Measurements from ENCODE around the gene SERPINF2.
"Not testable (repeated sequence)": the region's sequence is repeated elsewhere in the genome, so short reads cannot be mapped to it uniquely, and the experiment has no call there.

The SERPINF2 gene

DNA sequence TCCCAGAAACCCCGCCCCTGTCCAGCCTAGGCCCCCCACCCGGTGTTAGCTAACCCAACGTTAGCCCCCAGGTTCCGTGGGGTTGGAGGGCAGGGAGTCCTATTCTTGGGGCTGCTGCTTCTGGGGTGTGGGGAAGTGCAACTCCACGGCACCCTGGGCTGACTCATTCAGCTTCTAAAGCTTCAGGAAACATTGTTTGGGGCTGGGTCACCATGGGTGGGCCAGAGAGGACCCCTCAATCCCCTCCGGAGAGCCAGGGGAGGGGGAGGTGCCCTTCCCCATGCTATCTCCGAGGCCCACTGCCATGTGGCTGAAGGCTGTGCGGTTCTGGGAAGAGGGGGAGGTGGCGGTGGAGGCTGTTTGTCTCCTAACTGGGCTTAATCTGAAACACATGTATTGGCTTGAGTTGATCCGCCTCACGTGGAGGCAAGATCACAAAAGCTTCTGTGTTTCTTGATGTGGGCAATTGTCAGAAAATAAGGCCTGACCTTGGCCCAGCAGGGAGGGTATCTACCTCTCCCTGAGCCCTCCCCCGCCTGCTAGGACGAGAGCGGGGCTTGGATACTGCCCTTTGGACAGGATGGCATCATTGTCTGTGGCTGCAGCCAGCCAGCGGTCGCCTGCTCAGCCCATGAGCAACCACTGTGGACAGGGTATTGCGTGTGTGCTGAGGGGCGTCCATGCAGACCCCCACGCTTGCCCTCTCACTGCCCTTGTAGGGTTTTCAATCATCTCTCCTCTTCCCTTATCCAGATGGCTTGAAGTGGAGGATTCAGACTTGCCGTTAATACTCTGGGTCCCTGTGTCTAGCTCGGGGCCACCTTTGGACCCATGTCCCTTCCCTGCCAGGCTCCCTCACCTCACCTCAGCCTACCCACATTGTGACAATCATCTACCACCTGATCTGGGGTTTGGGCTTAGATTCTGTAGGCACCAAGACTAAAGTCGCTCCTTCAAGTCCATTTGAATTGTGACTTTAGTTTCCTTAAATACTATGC is 20.5 kb downstream of the SERPINF2 start:
- DNase-seq = peak in 1 of 2 experiments; percentile 36

DNA sequence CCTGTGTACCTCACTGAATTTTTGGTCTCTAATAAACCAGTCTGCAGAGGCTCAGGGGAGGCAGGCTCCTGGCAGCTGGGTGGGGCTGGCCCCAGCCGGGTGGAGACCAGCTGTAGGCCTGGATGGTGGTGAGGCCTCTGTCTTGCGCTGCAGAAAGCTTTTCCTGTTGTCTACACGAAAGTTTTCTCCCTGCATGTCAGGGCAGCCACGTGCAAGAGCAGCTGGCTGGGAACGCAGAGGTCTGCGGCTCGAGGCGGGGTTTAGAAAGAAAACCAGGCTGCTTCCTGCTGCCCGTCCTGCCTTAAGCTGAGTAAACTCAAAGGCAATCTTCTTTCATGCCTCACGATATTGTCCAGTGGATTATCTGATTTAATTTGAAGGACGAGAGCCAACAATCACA is 21.6 kb downstream of the SERPINF2 start:
- DNase-seq = no peak

DNA sequence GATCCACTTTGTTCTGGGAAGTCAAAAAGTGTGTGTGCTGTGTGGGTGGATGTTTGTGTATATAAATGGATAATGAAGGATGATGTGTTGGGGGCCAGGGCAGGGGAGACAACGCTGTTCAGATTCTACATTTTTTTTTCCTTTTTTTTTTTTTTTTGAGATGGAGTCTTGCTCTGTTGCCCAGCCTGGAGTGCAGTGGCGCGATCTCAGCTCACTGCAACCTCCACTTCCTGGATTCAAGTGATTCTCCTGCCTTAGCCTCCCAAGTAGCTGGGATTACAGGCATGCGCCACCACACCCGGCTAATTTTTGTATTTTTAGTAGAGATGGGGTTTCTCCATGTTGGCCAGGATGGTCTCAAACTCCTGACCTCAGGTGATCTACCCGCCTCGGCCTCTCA is 22.0 kb downstream of the SERPINF2 start:
- not testable (repeated sequence) for DNase-seq

DNA sequence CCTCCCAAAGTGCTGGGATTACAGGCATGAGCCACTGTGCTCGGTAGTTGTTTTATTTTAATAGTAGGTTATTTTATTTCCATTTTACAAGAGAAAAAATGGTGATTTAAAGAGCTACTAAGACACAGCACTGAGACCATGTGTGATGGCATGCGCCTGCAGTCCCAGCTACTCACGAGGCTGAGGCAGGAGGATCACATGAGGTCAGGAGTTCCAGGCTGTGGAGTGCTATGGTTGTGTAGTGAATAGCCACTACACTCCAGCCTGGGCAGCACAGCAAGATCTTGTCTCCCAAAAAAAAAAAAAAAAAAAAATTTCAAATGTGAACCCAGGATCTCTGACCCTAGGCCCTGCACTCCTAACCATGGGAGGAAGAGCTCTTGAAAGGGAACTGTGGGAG is 22.9 kb downstream of the SERPINF2 start:
- DNase-seq = no peak

DNA sequence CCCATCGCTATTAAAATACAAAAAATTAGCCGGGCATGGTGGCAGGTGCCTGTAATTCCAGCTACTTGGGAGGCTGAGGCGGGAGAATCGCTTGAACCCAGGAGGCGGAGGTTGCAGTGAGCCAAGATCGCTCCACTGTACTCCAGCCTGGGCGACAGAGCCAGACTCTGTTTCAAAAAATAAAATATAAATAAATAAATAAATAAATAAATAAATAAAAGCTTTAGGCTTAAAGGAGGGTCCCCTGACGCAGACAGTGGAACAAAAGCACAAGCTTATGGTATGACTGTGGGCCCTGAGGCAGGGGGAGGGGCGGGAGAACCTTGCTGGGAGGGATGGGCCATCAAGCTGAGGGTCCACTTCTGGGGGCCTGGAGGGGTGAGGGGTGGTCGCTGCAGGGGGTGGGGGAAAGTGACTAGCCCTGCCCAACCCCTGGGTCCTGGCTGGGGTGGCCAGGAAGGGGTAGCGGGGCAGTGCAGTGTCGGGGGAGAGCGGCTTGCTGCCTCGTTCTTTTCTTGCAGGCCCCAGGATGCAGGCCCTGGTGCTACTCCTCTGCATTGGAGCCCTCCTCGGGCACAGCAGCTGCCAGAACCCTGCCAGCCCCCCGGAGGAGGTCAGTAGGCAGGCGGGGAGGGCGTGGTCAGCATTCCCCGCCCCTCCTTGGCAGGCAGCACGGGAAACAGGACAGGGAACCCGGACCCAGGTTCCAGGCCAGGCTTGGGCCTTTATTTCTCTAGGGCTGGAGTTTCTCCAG is 23.9 kb downstream of the SERPINF2 start:
- no peak for DNase-seq

GRCh38 chr17:1767358-1767757 is 24.7 kb downstream of the SERPINF2 start:
- DNase-seq = no peak

DNA sequence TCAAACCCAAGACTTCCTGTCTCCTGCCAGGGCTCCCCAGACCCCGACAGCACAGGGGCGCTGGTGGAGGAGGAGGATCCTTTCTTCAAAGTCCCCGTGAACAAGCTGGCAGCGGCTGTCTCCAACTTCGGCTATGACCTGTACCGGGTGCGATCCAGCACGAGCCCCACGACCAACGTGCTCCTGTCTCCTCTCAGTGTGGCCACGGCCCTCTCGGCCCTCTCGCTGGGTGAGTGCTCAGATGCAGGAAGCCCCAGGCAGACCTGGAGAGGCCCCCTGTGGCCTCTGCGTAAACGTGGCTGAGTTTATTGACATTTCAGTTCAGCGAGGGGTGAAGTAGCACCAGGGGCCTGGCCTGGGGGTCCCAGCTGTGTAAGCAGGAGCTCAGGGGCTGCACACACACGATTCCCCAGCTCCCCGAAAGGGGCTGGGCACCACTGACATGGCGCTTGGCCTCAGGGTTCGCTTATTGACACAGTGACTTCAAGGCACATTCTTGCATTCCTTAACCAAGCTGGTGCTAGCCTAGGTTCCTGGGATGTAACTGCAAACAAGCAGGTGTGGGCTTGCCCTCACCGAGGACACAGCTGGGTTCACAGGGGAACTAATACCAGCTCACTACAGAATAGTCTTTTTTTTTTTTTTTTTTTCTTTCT is 27.3 kb downstream of the SERPINF2 start:
- no peak for DNase-seq

DNA sequence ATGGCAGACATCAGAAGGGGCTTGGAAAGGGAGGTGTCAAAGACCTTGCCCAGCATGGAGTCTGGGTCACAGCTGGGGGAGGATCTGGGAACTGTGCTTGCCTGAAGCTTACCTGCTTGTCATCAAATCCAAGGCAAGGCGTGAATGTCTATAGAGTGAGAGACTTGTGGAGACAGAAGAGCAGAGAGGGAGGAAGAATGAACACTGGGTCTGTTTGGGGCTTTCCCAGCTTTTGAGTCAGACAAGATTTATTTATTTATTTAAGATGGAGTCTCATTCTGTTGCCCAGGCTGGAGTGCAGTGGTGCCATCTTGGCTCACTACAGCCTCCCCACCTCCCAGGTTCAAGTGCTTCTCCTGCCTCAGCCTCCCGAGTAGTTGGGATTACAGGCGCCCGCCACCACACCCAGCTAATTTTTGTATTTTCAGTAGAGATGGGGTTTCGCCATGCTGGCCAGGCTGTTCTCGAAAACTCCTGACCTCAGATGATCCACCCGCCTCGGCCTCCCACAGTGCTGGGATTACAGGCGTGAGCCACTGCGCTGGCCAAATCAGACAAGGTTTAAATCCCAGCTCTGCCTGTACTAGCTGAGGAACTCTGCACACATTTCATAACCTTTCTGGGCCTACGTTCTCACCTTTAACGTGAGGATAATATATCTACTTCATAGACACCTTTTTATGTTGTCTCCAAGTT is 30.5 kb downstream of the SERPINF2 start:
- not testable (repeated sequence) for DNase-seq

- DNase-seq = no peak
Observed at GRCh38 chr17:1773696-1774181, 31.1 kb downstream of the SERPINF2 start.

DNA sequence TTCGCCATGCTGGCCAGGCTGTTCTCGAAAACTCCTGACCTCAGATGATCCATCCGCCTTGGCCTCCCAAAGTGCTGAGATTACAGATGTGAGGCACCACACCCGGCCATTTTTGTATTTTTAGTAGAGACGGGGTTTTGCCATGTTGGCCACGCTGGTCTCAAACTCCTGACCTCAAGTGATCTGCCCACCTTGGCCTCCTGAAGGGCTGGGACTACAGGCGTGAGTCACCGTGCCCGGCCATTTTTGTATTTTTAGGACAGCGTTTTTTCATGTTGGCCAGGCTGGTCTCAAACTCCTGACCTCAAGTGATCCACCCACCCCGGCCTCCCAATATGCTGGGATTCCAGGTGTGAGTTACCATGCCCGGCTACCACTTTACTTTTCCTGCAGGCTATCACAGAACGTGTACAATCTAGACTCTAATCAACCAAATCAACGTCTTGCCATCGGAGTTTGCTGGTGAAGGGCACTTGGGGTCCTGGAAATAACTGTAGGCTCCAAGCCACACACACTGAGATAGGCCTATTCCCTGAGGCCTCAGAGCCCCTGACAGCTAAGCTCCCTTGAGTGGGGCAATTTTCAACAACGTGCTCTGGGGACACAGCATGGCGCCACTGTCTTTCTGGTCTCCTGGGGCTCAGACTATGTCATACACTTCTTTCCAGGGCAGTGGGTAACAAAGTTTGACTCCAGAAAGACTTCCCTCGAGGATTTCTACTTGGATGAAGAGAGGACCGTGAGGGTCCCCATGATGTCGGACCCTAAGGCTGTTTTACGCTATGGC is 31.9 kb downstream of the SERPINF2 start:
- no peak for DNase-seq

DNA sequence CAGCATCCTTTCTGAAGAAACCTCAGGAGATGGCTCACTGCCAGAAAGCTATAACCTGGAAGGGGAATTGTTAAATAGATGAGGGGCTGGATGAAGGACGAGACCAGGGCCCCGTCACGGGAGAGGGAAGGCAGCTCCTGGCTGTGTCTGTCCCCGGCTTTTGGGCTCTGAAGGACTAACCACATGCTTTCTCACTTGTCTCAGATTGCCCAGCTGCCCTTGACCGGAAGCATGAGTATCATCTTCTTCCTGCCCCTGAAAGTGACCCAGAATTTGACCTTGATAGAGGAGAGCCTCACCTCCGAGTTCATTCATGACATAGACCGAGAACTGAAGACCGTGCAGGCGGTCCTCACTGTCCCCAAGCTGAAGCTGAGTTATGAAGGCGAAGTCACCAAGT is 33.7 kb downstream of the SERPINF2 start:
- no peak for DNase-seq

GRCh38 chr17:1776857-1777256 is 34.2 kb downstream of the SERPINF2 start:
- no peak for DNase-seq

DNA sequence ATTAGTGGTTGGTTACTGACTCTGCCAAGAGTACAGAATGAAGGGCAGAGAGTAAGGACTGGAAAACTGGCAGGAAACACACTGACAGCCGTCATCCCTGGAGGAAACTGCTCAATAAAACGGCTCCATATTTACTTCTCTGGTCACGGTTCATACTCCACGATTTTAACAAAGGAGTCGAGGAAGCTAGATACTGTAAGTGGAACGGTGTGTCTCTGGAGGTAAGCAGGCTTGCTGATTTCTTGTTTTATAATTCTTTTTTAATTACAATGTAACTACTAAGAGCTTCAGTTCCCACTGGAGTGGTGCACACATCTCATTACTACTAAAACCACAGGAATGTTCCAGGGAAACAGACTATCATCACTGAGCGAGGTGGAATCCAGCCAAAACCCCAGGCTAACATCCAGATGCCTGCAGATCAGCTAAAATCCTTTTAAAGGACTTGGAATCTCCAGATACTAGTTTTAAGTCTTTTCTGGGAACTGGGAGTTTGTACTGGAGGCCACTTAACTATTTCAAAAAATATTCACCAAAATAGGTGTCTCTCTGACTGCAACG is 37.0 kb downstream of the SERPINF2 start:
- DNase-seq = no peak

- no peak for DNase-seq
Observed at GRCh38 chr17:1782171-1782567, 39.5 kb downstream of the SERPINF2 start.

DNA sequence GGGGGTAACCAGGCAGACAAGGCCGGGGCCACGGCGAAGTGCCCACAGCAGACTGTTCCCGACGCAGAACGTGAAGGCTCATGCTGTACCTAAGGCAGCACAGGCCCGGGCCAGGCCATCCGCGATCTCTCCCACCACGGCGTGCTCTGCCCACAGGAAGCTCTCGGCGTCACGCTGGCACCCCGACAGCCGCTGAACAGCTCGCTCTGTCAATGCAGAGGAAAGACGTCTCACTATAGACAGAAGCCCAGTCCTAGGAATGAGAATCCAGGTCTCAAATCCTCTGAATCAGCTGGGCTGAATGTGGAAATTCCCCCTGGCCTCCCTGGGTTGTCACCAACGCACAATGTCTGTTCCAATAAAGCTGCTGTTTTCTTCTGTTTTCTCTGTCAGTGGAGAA is 40.6 kb downstream of the SERPINF2 start:
- no peak for DNase-seq

DNA sequence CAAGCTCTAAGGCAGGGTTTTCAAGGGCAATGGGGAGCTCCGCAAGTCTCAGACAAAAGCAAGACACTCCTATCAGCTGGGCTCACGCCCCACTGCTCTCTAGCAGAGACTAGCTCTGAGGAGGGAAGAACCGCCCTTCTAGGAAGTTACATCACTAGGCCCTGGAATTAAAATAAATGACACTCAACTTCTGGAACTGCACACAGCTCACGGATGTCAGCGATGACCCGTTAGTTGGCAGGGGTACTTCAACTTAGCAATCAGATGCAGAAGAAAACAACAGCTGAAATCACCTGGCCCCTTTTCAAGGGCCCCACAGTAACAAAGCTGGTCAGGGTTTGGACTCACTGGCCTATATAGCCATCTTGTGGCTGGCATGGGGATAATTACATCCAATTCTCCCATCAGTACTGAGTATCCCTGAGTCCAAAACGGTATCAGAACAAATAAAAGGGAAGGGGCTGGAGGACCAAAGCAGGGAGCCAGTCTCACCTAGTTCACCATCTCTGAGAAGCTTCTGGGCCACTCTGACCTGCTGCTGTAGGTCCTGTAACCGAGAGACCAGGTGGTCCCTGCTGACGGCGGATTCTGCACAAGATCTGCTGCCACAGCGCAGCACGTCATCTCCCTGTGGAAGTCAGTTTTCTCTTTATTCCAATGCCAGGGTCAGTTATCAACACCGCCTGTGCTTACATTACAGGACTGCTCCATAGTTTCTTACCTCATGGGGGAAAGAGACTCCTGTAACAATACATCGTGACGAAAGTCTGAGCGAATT is 41.4 kb downstream of the SERPINF2 start:
- peak in 1 of 2 experiments; percentile 17 for DNase-seq

DNA sequence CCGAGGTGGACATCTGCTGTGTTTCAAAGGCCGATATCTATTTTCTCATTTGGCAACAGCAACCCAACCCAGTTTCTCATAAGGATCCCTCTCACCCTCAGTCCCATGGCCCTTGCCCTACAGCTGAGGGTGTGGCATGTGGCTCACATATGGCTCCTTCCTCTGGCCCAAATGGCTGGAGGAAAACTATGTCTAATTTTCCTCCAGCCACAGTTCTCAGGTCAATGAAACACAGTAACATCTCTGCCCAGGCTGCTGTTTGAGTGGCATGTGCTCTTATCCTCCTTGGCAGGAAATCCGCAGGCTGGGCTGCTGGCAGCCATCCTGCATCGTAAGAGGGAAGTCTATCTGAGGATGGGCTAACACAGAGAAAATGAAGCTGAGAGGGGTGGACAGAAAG is 43.3 kb downstream of the SERPINF2 start:
- no peak for DNase-seq

GRCh38 chr17:1786708-1787107 is 44.0 kb downstream of the SERPINF2 start:
- no peak for DNase-seq

- no peak for DNase-seq
Observed at GRCh38 chr17:1787301-1787902, 44.7 kb downstream of the SERPINF2 start.

GRCh38 chr17:1789936-1790335 is 47.3 kb downstream of the SERPINF2 start:
- DNase-seq = no peak

All from NCI-H524 (cell line).